Stimulated activated naive CD8-positive, alpha-beta T cell treated with anti-CD3 and anti-CD28 coated beads, Interleukin-15, Interleukin-2, amounts not matched to agents 100 ng/mL and 50 ng/mL, for 24 hours (primary cell): ENCODE data around the gene EXOC5.
"Not testable (repeated sequence)": the region's sequence is repeated elsewhere in the genome, so short reads cannot be mapped to it uniquely, and the experiment has no call there.

Source experiments
- H3K27ac Mint-ChIP-seq: one replicate; pipeline ENCODE4 v1.8.0; 2021; ENCODE audit warnings: mild to moderate bottlenecking, mixed read lengths
- H3K27me3 Mint-ChIP-seq: one replicate; pipeline ENCODE4 v1.8.0; 2021; ENCODE audit warnings: mixed read lengths
- H3K36me3 Mint-ChIP-seq: one replicate; pipeline ENCODE4 v1.8.0; 2021; ENCODE audit warnings: low read depth, mixed read lengths
- H3K4me1 Mint-ChIP-seq: one replicate; pipeline ENCODE4 v1.8.0; 2021; ENCODE audit warnings: low read depth, mixed read lengths
- H3K4me3 Mint-ChIP-seq: one replicate; pipeline ENCODE4 v1.8.0; 2021; ENCODE audit warnings: mild to moderate bottlenecking, mixed read lengths
- H3K9me3 Mint-ChIP-seq: one replicate; pipeline ENCODE4 v1.8.0; 2021; ENCODE audit warnings: mixed read lengths

The EXOC5 gene

GRCh38 chr14:57274551-57274950 lies 5.8 kb upstream of the EXOC5 start:
- Mint-ChIP-seq H3K27me3 (no peaks in the 10 kb centered on the region), H3K4me3 (no peak overlapping the region), H3K27ac (no peak overlapping the region), H3K36me3 (peaks cover 49% of the 10 kb centered on the region), H3K4me1 (peaks cover 53% of the 10 kb centered on the region), H3K9me3 (no peaks in the 10 kb centered on the region)

- Mint-ChIP-seq H3K27me3 (no peaks in the 10 kb centered on the region), H3K4me1 (peaks cover 54% of the 10 kb centered on the region), H3K9me3 (no peaks in the 10 kb centered on the region), H3K27ac (no peak overlapping the region), H3K4me3 (no peak overlapping the region), H3K36me3 (peaks cover 42% of the 10 kb centered on the region)
Measured at GRCh38 chr14:57273236-57273635, 4.5 kb upstream of the EXOC5 start.

GRCh38 chr14:57266065-57266464 lies 2.6 kb downstream of the EXOC5 start:
- Mint-ChIP-seq H3K9me3 (no peaks in the 10 kb centered on the region), H3K4me1 (peaks cover 57% of the 10 kb centered on the region), H3K36me3 (peaks cover 24% of the 10 kb centered on the region), H3K4me3 (peak overlapping the region; percentile 30), H3K27ac (no peak overlapping the region), H3K27me3 (no peaks in the 10 kb centered on the region)

GRCh38 chr14:57262117-57262516 lies 6.6 kb downstream of the EXOC5 start:
- H3K27me3 Mint-ChIP-seq, result no peaks in the 10 kb centered on the region
- peaks cover 36% of the 10 kb centered on the region for H3K4me1 Mint-ChIP-seq
- H3K9me3 Mint-ChIP-seq, result peaks cover 4% of the 10 kb centered on the region
- peaks cover 27% of the 10 kb centered on the region for H3K36me3 Mint-ChIP-seq
- no peak overlapping the region for H3K27ac Mint-ChIP-seq
- H3K4me3 Mint-ChIP-seq, result no peak overlapping the region

- no peak overlapping the region for H3K27ac Mint-ChIP-seq
- H3K9me3 Mint-ChIP-seq, result peaks cover 6% of the 10 kb centered on the region
- H3K36me3 Mint-ChIP-seq, result peaks cover 32% of the 10 kb centered on the region
- no peaks in the 10 kb centered on the region for H3K27me3 Mint-ChIP-seq
- no peak overlapping the region for H3K4me3 Mint-ChIP-seq
- H3K4me1 Mint-ChIP-seq, result peaks cover 37% of the 10 kb centered on the region
Measured at GRCh38 chr14:57261604-57262003, 7.1 kb downstream of the EXOC5 start.

- no peaks in the 10 kb centered on the region for H3K27me3 Mint-ChIP-seq
- H3K27ac Mint-ChIP-seq, result no peak overlapping the region
- H3K9me3 Mint-ChIP-seq, result peaks cover 6% of the 10 kb centered on the region
- peaks cover 25% of the 10 kb centered on the region for H3K4me1 Mint-ChIP-seq
- H3K36me3 Mint-ChIP-seq, result peaks cover 44% of the 10 kb centered on the region
- H3K4me3 Mint-ChIP-seq, result no peak overlapping the region
Measured at GRCh38 chr14:57259672-57260071, 9.0 kb downstream of the EXOC5 start.

GRCh38 chr14:57258221-57258620 lies 10.5 kb downstream of the EXOC5 start:
- not testable (repeated sequence) for H3K27me3 Mint-ChIP-seq, H3K27ac Mint-ChIP-seq, H3K9me3 Mint-ChIP-seq, H3K4me3 Mint-ChIP-seq
- Mint-ChIP-seq H3K4me1 (peaks cover 31% of the 10 kb centered on the region), H3K36me3 (peaks cover 42% of the 10 kb centered on the region)

GRCh38 chr14:57254884-57255283 lies 13.8 kb downstream of the EXOC5 start:
- Mint-ChIP-seq H3K4me1 (peaks cover 27% of the 10 kb centered on the region), H3K27me3 (no peaks in the 10 kb centered on the region), H3K9me3 (peaks cover 6% of the 10 kb centered on the region), H3K36me3 (peaks cover 40% of the 10 kb centered on the region), H3K4me3 (no peak overlapping the region), H3K27ac (no peak overlapping the region)

- Mint-ChIP-seq H3K4me1 (peaks cover 9% of the 10 kb centered on the region), H3K4me3 (no peak overlapping the region), H3K9me3 (no peaks in the 10 kb centered on the region), H3K27ac (no peak overlapping the region), H3K27me3 (no peaks in the 10 kb centered on the region), H3K36me3 (peaks cover 17% of the 10 kb centered on the region)
Measured at GRCh38 chr14:57246933-57247657, 21.6 kb downstream of the EXOC5 start.

- H3K27me3 Mint-ChIP-seq, result no peaks in the 10 kb centered on the region
- no peak overlapping the region for H3K27ac Mint-ChIP-seq
- H3K4me3 Mint-ChIP-seq, result no peak overlapping the region
- peaks cover 23% of the 10 kb centered on the region for H3K36me3 Mint-ChIP-seq
- H3K4me1 Mint-ChIP-seq, result peaks cover 4% of the 10 kb centered on the region
- H3K9me3 Mint-ChIP-seq, result no peaks in the 10 kb centered on the region
Measured at GRCh38 chr14:57245941-57246340, 22.8 kb downstream of the EXOC5 start.

GRCh38 chr14:57244106-57244505 lies 24.6 kb downstream of the EXOC5 start:
- Mint-ChIP-seq H3K9me3 (no peaks in the 10 kb centered on the region), H3K27ac (no peak overlapping the region), H3K4me3 (no peak overlapping the region)

GRCh38 chr14:57243320-57243719 lies 25.4 kb downstream of the EXOC5 start:
- H3K36me3 Mint-ChIP-seq, result peaks cover 27% of the 10 kb centered on the region
- no peaks in the 10 kb centered on the region for H3K9me3 Mint-ChIP-seq
- no peaks in the 10 kb centered on the region for H3K27me3 Mint-ChIP-seq
- H3K4me3 Mint-ChIP-seq, result no peak overlapping the region
- H3K4me1 Mint-ChIP-seq, result no peaks in the 10 kb centered on the region
- H3K27ac Mint-ChIP-seq, result no peak overlapping the region

More at GRCh38 chr14:57244106-57244505, 24.6 kb downstream of the EXOC5 start:
- no peaks in the 10 kb centered on the region for H3K27me3 Mint-ChIP-seq
- H3K36me3 Mint-ChIP-seq, result peaks cover 25% of the 10 kb centered on the region
- H3K4me1 Mint-ChIP-seq, result no peaks in the 10 kb centered on the region

- H3K27ac Mint-ChIP-seq, H3K27me3 Mint-ChIP-seq, H3K9me3 Mint-ChIP-seq, H3K4me1 Mint-ChIP-seq, H3K4me3 Mint-ChIP-seq: not testable (repeated sequence)
- peaks cover 23% of the 10 kb centered on the region for H3K36me3 Mint-ChIP-seq
Measured at GRCh38 chr14:57240115-57240514, 28.6 kb downstream of the EXOC5 start.

- Mint-ChIP-seq H3K27me3 (no peaks in the 10 kb centered on the region), H3K4me1 (no peaks in the 10 kb centered on the region), H3K36me3 (peaks cover 56% of the 10 kb centered on the region), H3K4me3 (no peak overlapping the region), H3K27ac (no peak overlapping the region), H3K9me3 (peaks cover 3% of the 10 kb centered on the region)
Measured at GRCh38 chr14:57232006-57232405, 36.7 kb downstream of the EXOC5 start.

GRCh38 chr14:57228320-57228719 lies 40.4 kb downstream of the EXOC5 start:
- not testable (repeated sequence) for H3K27ac Mint-ChIP-seq, H3K9me3 Mint-ChIP-seq, H3K27me3 Mint-ChIP-seq, H3K4me1 Mint-ChIP-seq, H3K4me3 Mint-ChIP-seq
- H3K36me3 Mint-ChIP-seq, result peaks cover 72% of the 10 kb centered on the region

GRCh38 chr14:57227083-57227482 lies 41.6 kb downstream of the EXOC5 start:
- peaks cover 71% of the 10 kb centered on the region for H3K36me3 Mint-ChIP-seq
- H3K27me3 Mint-ChIP-seq, result no peaks in the 10 kb centered on the region
- H3K9me3 Mint-ChIP-seq, result peaks cover 3% of the 10 kb centered on the region
- H3K4me1 Mint-ChIP-seq, result no peaks in the 10 kb centered on the region
- H3K27ac Mint-ChIP-seq, result no peak overlapping the region
- H3K4me3 Mint-ChIP-seq, result no peak overlapping the region
